Middle frontal gyrus (tissue), 1 donor: ENCODE data around the gene CYBC1.

Source experiments
- DNase-seq: peaks from one replicate; pipeline ENCODE4 v3.0.0-alpha.2; 2015; ENCODE audit warnings: low spot score; ENCODE audit errors: extremely low spot score

The CYBC1 gene

DNA sequence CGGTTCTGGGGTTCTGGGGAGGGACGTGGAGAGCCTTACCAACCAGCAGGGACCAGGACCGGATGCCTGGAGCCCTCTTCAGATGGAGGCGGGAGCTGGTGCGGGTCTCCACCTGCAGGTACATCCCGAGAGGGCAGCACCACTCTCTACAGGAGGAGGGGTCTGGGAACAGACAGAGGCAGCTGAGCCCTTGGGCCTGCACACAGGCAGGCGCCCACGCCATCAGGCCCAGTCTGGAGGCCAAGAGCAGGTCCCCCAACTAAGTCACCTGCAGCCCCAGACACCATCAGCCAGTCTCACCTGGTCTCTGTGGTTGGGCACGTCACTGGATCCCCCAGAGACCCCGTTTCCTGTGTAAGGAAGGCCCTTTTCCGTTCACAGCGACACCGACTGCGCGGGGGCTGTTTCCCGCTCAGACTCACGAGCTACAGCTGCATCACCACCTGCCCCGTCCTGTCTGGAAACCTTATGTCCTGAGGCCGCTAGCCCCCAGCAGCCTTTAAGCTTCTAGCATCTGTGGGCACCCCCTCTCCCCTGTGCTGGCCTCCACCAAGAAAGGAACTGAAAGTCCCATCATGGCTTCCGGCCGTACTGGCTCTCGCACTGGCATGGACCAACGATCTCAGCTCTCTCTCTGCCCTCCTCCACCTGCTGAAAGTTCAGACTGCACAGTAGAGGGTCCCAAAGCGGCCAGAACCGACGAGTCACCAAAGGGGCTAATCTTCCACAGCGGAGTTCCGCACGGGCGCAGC lies 1.2 kb downstream of the CYBC1 start:
- no peak for DNase-seq

DNA sequence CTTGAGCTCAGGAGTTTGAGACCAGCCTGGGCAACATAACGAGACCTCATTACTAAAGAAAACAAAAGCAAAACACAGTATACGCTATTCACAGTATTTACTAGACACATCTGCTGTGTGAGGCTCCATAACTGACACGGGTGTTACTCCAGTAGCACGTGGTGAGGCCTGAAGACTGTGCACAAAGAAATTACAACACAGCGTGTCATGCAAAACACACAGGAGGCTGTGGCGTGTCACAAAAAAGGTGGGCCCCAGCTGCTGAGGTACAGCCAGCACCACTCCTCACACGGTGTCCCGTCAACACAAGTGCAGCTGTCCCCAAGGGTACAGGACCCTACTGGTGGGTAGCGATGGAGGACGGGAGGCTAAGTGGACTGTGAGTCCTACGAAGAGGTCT lies 2.7 kb downstream of the CYBC1 start:
- no peak for DNase-seq

DNA sequence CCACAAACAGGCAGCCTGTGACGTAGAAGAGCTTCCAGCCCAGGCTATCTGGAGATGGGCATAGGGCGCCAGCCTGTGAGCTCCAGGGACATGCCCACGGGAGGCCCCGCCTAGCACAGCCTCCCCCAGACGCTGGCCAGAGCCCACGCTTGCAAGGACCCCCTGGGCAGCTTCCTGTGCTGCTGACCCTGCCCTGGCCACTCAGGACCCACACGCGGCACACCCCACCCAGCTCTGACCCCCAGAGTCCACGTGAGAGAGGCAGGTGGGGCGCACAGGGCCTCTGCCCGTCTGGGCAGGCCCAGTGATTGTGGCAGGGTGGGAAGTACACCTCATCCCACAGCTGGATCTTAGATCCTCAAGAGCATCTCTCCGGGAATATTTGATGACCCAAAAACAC lies 3.9 kb downstream of the CYBC1 start:
- no peak for DNase-seq

DNA sequence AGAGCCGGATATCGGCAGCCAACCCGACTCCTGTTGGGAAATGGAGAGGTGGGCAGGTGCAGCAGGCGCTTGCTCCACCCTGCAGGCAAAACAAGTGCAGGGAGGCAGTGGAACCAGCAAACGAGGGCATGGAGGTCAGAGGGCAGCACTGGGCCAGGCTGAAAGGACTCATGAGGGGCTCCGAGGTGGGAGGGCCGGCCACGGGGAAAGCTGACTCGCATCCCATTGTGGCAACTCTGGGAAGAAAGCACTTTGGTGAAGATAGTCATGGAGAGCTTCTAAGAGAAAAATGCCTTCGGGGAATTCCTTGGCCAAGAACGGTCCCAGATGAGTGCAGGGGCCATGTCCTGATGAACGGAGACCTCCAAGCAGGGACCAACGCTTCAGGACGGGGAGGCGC lies 4.4 kb downstream of the CYBC1 start:
- DNase-seq, result no peak

DNA sequence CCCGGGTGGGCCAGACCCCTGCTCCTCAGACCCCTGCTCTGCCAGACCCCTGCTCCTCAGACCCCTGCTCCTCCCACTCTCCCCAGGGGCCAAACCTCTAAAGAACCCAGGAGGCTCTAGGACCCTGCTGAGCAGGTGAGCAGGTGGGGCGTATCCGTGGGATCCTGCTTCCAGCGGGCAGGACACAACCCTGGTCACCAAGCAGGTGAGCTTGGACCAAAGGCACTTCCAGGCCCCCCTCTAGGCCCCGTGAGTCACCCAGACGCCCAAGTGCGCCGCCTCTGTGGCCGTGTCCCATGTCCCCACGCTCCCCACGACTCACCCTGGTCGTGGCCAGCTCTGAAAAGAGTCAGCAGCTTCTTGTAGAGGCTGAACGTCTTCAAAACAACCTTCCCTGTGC lies 5.0 kb downstream of the CYBC1 start:
- no peak for DNase-seq

DNA sequence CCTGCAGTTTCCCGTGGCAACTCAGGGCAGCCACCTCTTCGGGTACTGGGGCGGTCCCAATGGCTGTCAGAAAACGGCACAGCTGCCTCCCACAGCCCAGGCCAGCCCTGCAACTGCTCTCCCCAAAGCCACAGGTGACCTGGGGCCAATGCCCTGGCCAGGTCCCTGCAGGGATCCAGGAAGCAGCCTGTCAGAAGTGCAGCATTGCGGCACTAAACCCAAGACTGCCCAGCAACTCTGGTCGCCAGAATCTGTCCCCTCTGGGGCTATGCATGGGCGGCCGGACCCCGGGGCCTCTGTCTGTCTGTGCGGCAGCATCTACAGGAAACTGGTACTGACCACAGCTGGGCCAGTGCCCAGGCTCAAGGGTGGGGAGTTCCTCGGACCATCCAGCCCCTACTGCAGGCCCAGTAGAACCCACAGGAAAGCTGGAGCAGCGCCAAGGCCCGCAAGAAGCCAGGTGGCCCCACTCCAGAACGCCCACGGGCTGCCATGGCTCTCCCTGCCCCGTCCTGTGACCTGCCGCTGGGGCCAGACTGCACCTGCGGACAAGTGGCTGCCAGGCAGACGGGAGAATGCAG lies 5.5 kb downstream of the CYBC1 start:
- no peak for DNase-seq

DNA sequence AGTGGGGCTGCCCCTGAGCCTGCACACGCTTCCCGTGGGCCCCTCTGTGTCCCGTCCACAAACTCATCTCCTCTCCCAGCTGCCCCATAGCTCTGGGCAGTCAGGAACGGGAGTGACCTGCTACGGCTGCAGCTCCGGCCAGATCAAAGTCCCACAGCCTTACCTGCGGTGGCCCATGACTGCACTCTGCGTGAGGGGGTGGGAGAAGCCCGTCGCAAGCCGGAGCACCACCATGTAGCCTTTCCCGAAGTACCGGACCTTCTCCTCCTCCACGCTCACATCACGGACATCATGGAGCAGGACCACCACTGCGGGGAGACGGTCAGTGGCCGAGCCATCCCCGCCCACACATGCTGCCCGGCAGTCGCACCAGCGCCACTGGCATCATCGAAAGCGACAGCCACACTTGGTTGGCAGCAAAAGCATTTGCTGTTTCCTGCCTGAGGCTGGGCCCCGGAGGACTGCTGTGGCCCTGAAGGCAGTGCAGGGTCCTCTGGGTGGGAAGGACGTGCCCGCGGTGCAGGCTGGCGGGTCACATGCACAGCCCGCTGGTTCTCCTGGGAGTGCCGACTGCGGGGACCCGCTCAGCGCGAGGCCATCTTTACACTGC lies 6.2 kb downstream of the CYBC1 start:
- DNase-seq, result no peak

DNA sequence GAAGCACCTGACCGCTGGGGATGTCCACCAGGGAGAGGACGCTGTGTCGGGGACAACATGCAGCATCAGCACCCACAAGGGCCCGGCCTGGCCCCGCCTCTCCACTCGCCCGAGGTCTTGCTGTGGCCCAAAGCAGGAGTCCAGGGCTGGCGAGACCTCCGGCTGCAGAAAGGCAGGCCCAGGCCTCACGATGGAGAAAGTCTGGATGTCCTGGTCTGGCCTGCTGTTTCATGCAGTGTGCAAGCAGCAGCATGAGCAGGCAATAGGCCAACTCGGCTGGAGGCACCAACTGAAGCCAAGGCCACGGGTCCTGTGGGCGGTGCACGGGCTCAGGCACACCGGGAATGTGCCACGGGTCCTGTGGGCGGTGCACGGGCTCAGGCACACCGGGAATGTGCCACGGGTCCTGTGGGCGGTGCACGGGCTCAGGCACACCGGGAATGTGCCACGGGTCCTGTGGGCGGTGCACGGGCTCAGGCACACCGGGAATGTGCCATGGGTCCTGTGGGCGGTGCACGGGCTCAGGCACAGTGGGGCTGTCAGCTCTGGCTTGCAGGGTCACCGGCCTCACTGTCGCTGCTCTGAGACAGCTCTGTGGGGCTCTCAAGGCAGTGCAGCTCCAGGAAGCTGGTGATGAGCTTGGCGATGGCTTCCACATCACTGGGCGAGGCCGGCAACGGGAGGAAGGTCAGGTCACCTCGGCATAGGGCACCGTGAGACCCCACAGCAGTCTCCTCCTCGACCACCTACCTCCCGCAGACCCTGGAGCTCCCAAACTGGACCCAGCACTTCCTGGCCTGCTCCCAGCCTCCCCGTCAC lies 6.9 kb downstream of the CYBC1 start:
- DNase-seq, result no peak

DNA sequence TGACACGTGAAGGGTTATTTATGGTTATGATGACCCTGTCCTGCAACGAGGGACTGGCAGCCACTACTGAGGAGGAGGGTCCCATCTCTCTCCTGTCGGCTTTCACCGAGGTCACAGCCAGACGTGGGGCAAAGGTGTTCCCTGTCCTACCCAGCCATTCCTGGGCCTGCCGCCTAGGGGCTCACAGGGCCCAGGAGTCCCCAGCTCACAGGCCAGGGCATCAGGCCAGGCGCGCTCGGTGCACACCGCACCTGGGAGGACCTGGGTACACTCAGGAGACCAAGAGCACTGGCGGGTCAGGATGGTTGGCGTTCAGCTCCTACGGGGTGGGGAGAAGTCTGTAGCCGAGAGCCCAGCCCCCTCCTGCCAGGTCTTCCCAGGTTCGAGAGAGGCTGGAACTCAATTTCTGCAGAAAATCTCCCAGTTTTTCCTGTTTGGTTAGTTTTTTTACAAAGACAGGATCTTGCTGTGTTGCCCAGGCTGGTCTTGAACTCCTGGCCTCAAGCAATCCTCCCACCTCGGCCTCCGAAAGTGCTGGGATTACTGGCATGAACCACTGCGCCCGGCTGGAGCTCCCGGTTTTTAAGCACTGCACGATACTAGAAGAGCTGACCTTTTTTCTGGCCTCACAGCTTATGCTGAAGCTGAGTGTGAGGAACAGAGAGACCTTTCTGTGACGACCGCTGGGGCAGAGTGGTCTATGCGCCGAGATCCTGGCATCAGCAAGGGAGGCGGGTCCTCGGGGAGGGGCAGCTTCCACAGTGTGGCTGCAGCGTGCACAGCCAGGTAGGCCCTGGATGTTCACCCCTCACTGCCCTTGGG lies 7.7 kb downstream of the CYBC1 start:
- no peak for DNase-seq

DNA sequence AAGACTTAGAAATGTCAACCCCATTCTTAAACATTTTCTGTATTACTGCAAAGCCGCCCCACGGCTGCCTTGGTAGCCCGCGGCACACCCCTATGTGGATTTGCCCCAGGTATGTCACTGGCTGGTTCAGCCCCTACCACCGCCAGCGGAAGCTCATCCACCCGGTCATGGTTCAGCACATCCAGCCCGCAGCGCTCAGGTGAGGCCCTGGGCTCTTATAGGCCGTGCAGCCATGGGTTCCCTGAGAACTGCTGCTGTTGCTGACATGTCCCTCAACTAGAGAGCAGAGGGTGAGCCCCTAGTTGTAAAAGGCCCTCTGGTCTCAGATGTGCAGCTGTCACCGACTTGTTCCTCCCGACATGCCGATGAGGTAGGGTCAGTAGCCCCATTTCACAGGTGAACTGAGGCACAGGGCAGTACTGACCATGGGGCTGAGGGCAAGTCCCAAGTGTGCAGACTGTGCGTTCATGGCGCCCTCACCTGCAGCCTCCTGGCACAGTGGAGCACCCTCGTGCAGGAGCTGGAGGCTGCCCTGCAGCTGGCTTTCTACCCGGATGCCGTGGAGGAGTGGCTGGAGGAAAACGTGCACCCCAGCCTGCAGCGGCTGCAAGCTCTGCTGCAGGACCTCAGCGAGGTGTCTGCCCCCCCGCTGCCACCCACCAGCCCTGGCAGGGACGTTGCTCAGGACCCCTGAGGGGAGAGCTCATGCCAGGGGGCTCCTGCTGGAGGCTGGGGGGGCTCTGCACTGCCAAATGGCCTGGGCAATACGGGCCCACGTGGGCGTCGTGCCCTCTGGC lies 8.7 kb downstream of the CYBC1 start:
- no peak for DNase-seq

DNA sequence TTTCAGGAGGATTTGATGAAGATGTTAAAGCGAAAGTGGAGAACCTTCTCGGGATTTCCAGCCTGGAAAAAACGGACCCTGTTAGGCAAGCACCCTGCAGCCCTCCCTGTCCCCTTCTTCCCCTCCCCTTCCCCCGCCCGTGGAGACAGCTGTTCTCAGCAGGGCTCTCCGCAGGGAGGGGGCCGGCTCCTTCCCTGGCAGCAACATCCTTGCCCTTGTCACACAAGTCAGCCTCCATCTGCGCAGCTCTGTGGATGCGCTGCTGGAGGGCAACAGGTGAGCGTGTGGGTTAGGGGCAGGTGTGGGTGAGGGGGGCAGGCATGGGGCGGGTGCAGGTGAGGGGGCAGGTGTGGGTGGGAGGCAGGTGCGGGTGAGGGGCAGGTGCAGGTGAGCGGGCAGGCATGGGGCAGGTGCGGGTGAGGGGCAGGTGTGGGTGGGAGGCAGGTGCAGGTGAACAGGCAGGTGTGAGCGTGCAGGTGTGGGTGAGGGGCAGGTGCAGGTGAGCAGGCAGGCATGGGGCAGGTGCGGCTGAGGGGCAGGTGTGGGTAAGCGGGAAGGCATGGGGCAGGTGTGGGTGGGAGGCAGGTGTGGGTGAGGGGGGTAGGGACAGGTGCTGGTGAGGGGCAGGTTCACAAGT lies 9.4 kb downstream of the CYBC1 start:
- DNase-seq, result no peak

DNA sequence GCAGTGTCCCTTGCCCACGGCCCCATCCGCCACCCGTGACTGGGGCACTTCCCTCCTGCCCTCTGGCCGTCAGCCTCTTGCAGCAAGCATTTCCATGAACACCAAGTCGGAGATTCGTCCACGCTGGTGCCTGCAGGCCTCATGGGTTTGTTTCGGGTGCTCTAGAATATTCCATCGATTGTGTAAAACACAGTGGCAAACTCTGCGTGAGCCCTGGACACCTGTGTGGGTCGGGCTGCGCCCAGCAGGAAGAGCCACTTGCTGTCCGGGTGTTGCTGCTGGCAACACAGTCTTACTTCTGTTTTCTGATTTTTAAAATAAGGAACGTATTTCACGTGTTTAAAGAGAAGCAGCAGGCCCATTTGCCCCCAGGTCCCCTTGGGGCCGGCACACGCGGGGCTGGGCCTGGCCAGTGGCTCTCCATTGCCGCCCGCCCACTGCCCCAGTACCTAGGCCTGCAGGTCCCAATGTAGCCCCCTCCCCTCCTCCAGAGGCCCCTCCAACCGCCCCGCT lies 10.0 kb downstream of the CYBC1 start:
- no peak for DNase-seq

DNA sequence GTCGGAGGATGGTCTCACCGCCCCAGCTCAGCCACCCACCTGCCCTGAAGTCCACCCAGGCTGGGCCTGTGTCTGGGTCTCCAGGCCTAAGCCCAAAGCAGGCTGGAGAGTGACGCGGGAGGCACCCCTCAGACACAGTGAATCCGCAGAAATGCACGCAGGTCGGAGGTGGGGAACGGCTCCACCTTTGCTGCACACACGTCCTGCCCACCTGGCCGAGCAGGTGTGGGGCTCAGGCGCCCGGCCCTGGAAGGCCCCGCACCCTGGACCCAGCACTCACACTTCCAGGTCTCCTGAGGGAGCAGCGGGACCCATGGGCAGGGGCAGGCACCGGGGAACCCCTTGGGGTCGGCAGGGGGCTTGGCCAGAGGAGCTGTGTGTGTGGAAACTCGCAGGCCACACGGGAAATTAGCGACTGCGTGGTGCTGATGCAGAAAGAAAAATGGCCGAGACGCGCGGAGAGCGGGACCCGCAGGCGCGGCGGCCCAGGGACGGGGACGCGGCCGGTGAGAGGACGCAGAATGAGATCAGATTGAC lies 10.7 kb downstream of the CYBC1 start:
- no peak for DNase-seq

DNA sequence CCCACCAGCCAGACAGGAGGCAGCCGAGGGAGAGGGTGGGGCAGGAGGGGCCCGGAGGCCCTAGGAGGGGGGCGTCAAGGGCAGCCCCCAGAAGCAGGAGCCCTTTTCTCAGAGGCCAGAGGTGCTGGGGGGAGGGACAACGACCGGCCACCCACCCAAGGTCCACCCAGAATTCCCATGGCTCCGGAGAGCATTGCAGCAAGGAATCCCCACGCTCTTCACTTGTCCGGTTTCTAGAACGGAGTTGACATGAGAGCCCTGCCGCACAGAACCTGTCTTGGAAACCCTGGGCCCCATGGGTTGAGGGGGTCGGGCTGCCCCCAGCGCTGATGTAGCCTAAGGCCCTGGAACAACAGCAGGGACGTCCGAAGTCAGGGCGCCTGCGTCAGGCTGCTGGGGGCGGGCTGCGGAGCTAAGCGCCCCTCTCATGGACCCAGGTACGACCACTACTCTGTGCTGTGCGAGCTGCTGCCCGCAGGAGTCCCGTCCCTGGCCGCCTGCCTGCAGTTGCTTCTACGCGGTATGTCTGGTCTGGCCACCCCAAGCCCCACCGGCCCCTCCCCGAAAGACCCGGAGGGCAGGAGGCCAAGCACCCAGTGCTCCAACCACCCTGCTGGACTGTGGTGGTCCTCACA lies 11.2 kb downstream of the CYBC1 start:
- no peak for DNase-seq

DNA sequence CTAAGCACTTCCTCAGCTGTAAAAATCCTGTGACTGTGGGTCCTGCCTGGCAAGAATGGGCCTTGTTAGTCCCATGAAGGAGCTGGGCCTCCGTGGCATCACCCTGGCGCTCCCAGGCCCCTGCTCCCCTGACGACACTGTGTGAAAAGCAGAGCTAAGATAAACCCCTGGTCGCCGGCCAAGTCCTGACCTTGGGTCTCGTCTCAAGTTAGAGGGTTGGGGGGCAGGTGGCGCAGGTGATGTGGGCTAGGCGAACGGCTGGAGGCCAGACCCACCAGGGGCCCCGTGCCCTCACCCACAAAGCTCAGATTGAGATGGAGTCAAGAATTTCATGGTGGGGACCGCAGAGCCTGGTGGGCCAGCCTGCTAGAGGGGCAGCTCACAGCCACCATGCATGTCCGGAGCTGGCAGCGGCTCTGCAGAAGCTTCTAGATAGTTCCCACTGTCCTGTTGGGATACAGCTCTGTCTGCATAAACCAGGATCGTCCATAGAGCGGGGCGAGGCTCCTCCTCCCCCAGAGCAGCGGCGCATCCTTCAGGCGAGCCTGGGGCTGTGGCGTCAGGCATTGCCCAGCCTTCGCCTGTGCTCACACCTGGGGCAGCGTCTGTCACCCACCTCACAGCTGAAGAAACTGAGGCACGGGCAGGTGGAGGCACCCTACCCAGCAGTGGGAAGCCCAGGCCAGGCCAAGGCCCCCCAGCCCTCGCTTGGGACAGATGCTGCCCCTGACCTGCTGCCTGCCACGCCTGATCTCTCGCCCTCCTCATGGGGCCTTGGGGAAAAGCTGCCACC lies 12.0 kb downstream of the CYBC1 start:
- no peak for DNase-seq

DNA sequence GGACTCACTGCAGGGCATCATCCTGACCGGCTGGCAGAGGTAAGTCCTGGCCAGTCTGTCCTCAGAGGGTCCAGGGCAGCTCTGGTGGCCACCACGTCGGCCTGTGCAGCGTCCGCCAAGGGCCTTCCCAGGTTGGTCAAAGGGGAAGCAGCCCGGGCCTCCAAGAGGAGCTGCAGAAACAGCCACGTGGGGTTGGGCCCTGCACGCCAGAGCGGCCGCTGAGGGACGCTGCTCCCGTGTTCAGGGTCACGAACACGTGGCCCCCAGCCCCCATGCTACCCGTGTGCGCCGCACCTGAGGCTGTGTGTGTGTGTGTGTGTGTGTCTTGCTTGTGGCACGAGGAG lies 13.3 kb downstream of the CYBC1 start:
- no peak for DNase-seq

DNA sequence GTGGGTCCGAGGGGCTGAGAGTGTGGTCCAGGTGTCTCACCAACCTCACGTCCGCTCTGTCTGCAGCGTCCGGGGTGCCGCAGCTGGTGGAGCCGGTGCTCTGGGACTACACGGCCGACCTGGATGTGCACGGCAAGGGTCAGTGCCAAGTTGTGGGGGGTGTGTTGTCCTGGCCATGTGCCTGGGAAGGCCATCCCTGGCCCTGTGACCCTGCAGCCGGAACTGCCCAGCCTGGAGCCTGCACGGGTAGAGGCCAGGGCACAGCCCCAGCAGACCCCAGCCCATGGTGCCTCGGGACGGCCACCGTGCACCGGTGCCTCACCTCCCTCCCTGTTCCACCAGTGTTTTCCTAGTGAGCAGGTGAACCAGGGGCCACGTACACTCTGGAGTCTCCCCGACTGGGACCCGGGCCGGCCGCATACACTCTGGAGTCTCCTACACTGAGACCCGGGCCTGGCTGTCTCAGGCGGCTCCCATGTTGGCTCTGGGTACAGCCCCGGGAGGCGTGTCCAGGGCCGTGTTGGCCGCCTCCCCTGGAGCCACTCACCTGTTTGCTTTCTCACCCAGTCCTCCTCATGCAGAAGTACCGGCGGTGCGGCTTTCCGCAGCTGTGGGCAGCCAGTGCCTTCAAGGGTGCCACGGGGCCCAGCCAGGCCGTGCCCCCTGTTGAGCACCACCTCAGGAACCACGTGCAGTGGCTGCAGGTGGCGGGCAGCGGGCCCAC lies 13.8 kb downstream of the CYBC1 start:
- DNase-seq, result no peak
